ENCODE data around the gene VPS13C.
"Not testable (repeated sequence)": the region's sequence is repeated elsewhere in the genome, so short reads cannot be mapped to it uniquely, and the experiment has no call there.

The VPS13C gene

GRCh38 chr15:62047282-62047827, 12.9 kb downstream of the VPS13C start:
- no peak for DNase-seq (ENCODE audit: low read depth, low spot score)

- DNase-seq (ENCODE audit: low read depth, low spot score), result no peak
These were observed 14.0 kb downstream of the VPS13C start for GRCh38 chr15:62046078-62046743.

- peak; percentile 37 for DNase-seq (ENCODE audit: low read depth, low spot score)
These were observed 24.9 kb downstream of the VPS13C start for GRCh38 chr15:62035256-62035924.

GRCh38 chr15:62027916-62028315, 32.3 kb downstream of the VPS13C start:
- no peak for DNase-seq (ENCODE audit: low read depth, low spot score)

- no peak for DNase-seq (ENCODE audit: low read depth, low spot score)
These were observed 33.0 kb downstream of the VPS13C start for GRCh38 chr15:62027263-62027565.

GRCh38 chr15:62026487-62027262, 33.6 kb downstream of the VPS13C start:
- no peak for DNase-seq (ENCODE audit: low read depth, low spot score)

DNA sequence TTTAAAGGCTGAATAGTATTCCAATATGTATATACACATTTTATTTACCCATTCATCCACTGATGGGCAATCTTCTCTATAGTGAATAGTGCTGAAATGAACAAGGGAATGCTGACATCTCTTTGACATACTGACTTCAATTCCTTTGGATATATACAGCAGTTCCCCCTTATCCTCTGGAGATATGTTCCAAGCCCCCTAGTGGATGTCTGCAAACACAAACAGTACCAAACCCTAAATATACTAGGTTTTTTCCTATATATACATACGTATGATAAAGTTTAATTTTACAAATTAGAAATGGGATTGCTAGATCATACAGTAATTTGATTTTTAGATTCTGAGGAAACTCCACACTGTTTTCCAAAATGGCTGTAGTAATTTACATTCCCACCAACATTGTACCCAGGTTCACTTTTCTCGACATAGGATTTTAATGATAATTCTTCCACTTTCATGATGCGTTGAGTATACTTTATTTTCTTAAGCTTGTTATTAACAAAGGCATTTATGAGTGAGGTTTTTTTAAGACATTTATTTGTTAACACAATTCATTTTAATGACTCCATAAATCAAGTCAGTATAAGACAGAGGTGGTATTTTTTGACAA, 38.2 kb downstream of the VPS13C start:
- no peak for DNase-seq (ENCODE audit: low read depth, low spot score)

GRCh38 chr15:62020576-62021160, 39.6 kb downstream of the VPS13C start:
- DNase-seq (ENCODE audit: low read depth, low spot score), result no peak

DNA sequence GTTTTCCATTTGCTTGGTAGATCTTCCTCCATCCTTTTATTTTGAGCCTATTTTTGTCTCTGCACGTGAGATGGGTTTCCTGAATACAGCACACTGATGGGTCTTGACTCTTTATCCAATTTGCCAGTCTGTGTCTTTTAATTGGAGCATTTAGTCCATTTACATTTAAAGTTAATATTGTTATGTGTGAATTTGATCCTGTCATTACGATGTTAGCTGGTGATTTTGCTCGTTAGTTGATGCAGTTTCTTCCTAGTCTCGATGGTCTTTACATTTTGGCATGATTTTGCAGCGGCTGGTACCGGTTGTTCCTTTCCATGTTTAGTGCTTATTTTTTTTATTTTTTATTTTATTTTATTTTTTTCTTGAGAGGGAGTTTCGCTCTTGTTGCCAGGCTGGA, 54.9 kb downstream of the VPS13C start:
- not testable (repeated sequence) for DNase-seq (ENCODE audit: low read depth, low spot score)

- no peak for DNase-seq (ENCODE audit: low read depth, low spot score)
These were observed 62.5 kb downstream of the VPS13C start for GRCh38 chr15:61997786-61998185.

GRCh38 chr15:61996056-61996635, 64.1 kb downstream of the VPS13C start:
- no peak for DNase-seq (ENCODE audit: low read depth, low spot score)

DNA sequence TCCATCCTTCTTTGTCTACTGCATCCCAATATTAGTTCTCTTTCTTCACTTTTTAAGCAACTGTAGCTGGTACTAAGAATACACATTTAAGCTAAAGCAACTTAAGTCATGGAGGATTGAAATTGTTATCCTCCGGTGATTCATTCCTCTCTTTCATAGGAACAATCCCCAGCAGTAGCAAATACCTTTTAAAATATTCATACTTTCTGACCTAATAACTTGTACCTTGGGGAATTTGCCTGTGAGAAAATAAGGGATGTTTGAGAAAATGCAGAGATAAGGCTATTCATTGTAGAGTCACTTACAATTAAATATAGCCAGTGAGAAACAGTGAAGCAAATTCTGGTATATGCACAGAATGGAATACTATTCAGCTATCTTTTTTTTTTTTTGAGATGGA, 66.0 kb downstream of the VPS13C start:
- DNase-seq (ENCODE audit: low read depth, low spot score), result peak; percentile 39

DNA sequence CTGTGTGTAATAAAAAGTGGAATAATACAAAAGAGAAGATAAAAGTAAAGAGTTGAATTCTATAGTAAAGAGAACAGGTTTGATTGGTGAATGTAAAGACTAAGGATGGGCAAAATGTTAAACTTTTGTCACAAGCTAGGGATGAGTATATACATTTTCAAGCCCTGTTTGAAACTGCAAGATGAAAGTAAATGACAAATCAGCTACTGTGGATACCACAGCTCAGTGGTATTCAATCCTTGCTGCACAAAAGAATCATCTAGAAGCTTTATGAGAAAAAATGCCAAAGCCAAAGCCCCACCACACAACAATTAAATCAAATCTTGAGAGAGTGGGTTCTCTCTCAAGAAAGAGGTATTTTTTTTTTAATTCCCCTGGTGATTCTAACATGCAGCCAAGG, 67.7 kb downstream of the VPS13C start:
- no peak for DNase-seq (ENCODE audit: low read depth, low spot score)

DNA sequence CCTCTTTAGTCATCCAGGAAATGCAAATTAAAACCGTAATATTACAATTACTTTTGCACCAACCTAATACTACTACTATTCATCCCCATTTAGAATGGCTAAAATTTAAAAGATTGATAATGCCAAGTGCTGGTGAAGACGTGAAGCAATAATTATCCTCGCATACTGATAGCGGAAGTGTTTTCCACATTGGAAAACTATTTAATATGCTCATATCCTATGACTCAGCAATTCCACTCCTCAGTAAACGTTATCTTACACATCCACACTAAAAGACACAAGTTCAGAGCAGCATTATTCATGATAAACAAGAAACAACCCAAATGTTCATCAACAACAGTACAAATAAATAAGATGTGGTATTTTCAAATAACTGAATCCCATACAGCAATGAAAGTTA, 70.6 kb downstream of the VPS13C start:
- no peak for DNase-seq (ENCODE audit: low read depth, low spot score)

- no peak for DNase-seq (ENCODE audit: low read depth, low spot score)
These were observed 72.4 kb downstream of the VPS13C start for GRCh38 chr15:61987824-61988223.

DNA sequence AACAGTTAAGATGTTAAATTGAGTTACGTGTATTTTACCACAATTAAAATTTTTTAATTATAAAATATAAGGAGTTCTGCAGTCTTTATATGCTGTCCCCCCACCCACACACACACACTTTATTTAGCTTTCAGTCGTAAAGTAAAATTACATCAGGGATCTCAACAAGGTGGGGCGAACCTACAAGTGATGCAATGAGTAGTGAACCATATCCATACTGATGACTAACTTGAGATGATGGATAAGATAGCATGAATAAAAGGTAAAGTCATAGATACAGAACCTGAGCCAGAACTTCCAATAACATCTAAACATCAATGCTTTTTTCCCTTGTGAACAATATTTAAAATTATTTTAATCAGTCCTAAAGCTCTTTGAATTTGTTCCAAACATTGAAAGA, 77.2 kb downstream of the VPS13C start:
- DNase-seq (ENCODE audit: low read depth, low spot score), result no peak

GRCh38 chr15:61978225-61978624, 82.0 kb downstream of the VPS13C start:
- no peak for DNase-seq (ENCODE audit: low read depth, low spot score)

DNA sequence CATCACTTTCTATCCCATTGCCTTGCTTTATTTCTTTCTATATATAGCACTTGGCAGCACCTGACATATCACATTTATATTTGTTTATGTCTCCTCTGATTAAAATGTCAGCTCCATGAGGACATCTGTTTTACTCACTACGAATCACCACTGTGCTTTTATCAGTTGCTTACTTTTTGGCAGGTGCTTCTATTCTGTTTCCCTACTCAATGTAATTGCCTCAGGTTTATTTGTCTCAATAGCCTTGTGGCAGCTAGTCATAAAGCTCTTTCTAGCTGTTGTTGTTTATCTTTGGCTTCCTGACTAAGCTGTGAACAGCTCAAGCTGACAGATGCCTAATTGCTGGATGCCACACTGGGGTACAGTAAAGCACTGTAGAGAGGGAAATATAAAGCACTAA, 85.5 kb downstream of the VPS13C start:
- peak; percentile 4 for DNase-seq (ENCODE audit: low read depth, low spot score)

GRCh38 chr15:61974118-61974517, 86.1 kb downstream of the VPS13C start:
- no peak for DNase-seq (ENCODE audit: low read depth, low spot score)

GRCh38 chr15:61951949-61952348, 108.3 kb downstream of the VPS13C start:
- DNase-seq (ENCODE audit: low read depth, low spot score), result peak; percentile 81

GRCh38 chr15:61946778-61947177, 113.5 kb downstream of the VPS13C start:
- no peak for DNase-seq (ENCODE audit: low read depth, low spot score)
